Neuronal stem cell (in vitro differentiated cells): ENCODE results near the gene DUSP9.
A peak's percentile ranks its signal among the peaks of the same experiment; 100 is the strongest.

Experiments used
- DNase-seq: peaks from one replicate; pipeline ENCODE4 v3.0.0-alpha.2; 2013; ENCODE audit warnings: low spot score
- H2AFZ ChIP-seq: one replicate; pipeline ENCODE4 v1.6.1; 2013; ENCODE audit warnings: mild to moderate bottlenecking, low read length, inconsistent platforms
- H2AK5ac ChIP-seq: 2 replicates; pipeline ENCODE4 v1.6.1; 2013; ENCODE audit warnings: low read depth, mild to moderate bottlenecking, inconsistent platforms, low read length, moderate library complexity, mixed read lengths
- H2BK120ac ChIP-seq: 2 replicates; pipeline ENCODE4 v1.6.1; 2013; ENCODE audit warnings: low read depth, mild to moderate bottlenecking, inconsistent platforms, low read length, moderate library complexity, mixed read lengths
- H2BK12ac ChIP-seq: one replicate; pipeline ENCODE4 v1.6.1; 2013; ENCODE audit warnings: low read length, inconsistent platforms
- H2BK15ac ChIP-seq: 2 replicates; pipeline ENCODE4 v1.6.1; 2013; ENCODE audit warnings: mild to moderate bottlenecking, low read length, inconsistent platforms, mixed read lengths
- H2BK5ac ChIP-seq: one replicate; pipeline ENCODE4 v1.6.1; 2013; ENCODE audit warnings: inconsistent platforms, mild to moderate bottlenecking, low read length, moderate library complexity
- H3K14ac ChIP-seq: one replicate; pipeline ENCODE4 v1.6.1; 2013; ENCODE audit warnings: low read length, inconsistent platforms
- H3K18ac ChIP-seq: 2 replicates; pipeline ENCODE4 v1.6.1; 2013; ENCODE audit warnings: low read length, inconsistent platforms
- H3K23ac ChIP-seq: 2 replicates; pipeline ENCODE4 v1.6.1; 2013; ENCODE audit warnings: low read depth, mild to moderate bottlenecking, mixed read lengths, low read length, inconsistent platforms; ENCODE audit not compliant: poor library complexity
- H3K27ac ChIP-seq: replicated peaks from 3 replicates; pipeline ENCODE4 v1.5.1; 2013; ENCODE audit warnings: low read length, inconsistent platforms
- H3K27me3 ChIP-seq, 3 experiments: 2 replicates each; pipeline ENCODE4 v1.6.1; 2013; ENCODE audit warnings: low read length in 3 of 3, mild to moderate bottlenecking in 2 of 3, inconsistent platforms in 1 of 3, low read depth in 1 of 3, mixed read lengths in 1 of 3, moderate library complexity in 1 of 3; ENCODE audit not compliant: control insufficient read depth in 3 of 3, insufficient read depth in 3 of 3
- H3K36me3 ChIP-seq, 2 donors: replicated peaks in 1 of 2; 2 replicates each; pipeline ENCODE4 v1.6.1; 2013; ENCODE audit warnings: low read length in 2 of 2; ENCODE audit not compliant: control insufficient read depth in 2 of 2, insufficient read depth in 2 of 2
- H3K4ac ChIP-seq: 2 replicates; pipeline ENCODE4 v1.6.1; 2013; ENCODE audit warnings: inconsistent platforms, mild to moderate bottlenecking, low read length, moderate library complexity
- H3K4me1 ChIP-seq, 2 donors: 1 replicate in 1 of 2; 2 replicates in 1 of 2; pipeline ENCODE4 v1.6.1; 2013; ENCODE audit warnings: low read length in 2 of 2, low read depth in 1 of 2; ENCODE audit not compliant: control insufficient read depth in 2 of 2, insufficient read depth in 1 of 2
- H3K4me2 ChIP-seq: one replicate; pipeline ENCODE4 v1.6.1; 2013; ENCODE audit warnings: mild to moderate bottlenecking, low read length, inconsistent platforms; ENCODE audit not compliant: insufficient read depth, poor library complexity, severe bottlenecking
- H3K4me3 ChIP-seq, 2 donors: 2 replicates each; pipeline ENCODE4 v1.5.1; 2013; ENCODE audit warnings: low read length in 2 of 2, mild to moderate bottlenecking in 2 of 2, inconsistent platforms in 1 of 2, moderate library complexity in 1 of 2
- H3K79me1 ChIP-seq: one replicate; pipeline ENCODE4 v1.6.1; 2013; ENCODE audit warnings: low read depth, mild to moderate bottlenecking, inconsistent platforms, low read length, moderate library complexity
- H3K9ac ChIP-seq: one replicate; pipeline ENCODE4 v1.6.1; 2013; ENCODE audit warnings: mild to moderate bottlenecking, low read depth, low read length, inconsistent platforms; ENCODE audit not compliant: poor library complexity
- H3K9me3 ChIP-seq, 2 donors: replicated peaks in 1 of 2; 2 replicates each; pipeline versions ENCODE3 to v1.6.1; 2013; ENCODE audit warnings: low read length in 2 of 2, mild to moderate bottlenecking in 2 of 2, inconsistent platforms in 1 of 2, low read depth in 1 of 2, mixed read lengths in 1 of 2, moderate library complexity in 1 of 2; ENCODE audit not compliant: control insufficient read depth in 2 of 2, insufficient read depth in 1 of 2
- H4K8ac ChIP-seq: one replicate; pipeline ENCODE4 v1.6.1; 2013; ENCODE audit warnings: low read depth, mild to moderate bottlenecking, inconsistent platforms, low read length, moderate library complexity
- H4K91ac ChIP-seq: one replicate; pipeline ENCODE4 v1.6.1; 2013; ENCODE audit warnings: low read length, low read depth, mild to moderate bottlenecking, inconsistent platforms; ENCODE audit not compliant: poor library complexity
- WGBS, 2 donors: extraction: QIAGEN DNeasy Blood & Tissue Kit; methylation state at CpG; one replicate each; pipeline ENCODE4 v1.1.7; 2013; ENCODE audit warnings: missing lambda C conversion rate in 2 of 2, mixed read lengths in 1 of 2; ENCODE audit not compliant: insufficient read length in 2 of 2, insufficient replicate concordance in 1 of 2; ENCODE audit errors: extremely low coverage in 2 of 2; 5-methylcytosine and 5-hydroxymethylcytosine counted together

Gene DUSP9

GRCh38 chrX:153632595-153632946, 14.4 kb upstream of the DUSP9 start:
- H3K79me1 ChIP-seq: no peaks in the 10 kb centered on the region
- no peak for DNase-seq
- H2BK120ac ChIP-seq: no peak overlapping the region
- H3K4ac ChIP-seq: no peak overlapping the region
- H3K18ac ChIP-seq: no peak overlapping the region
- no peaks in the 10 kb centered on the region for H3K36me3 ChIP-seq
- H3K9me3 ChIP-seq: no peaks in the 10 kb centered on the region
- no peak overlapping the region for H3K23ac ChIP-seq
- no peak overlapping the region for H3K9ac ChIP-seq
- no peak overlapping the region for H2BK5ac ChIP-seq
- peaks cover 0 to 88% (median 0%) of the 10 kb centered on the region in 3 experiments for H3K27me3 ChIP-seq
- no peak overlapping the region for H4K8ac ChIP-seq
- no CpG with 5 or more reads among the region's 7 CpGs for WGBS, 2 donors
- peaks cover 0 to 2% of the 10 kb centered on the region in 2 donors for H3K4me1 ChIP-seq
- H3K27ac ChIP-seq: no peak overlapping the region
- H4K91ac ChIP-seq: no peak overlapping the region
- H3K14ac ChIP-seq: no peak overlapping the region
- no peak overlapping the region for H3K4me2 ChIP-seq
- H2AK5ac ChIP-seq: no peak overlapping the region
- H2AFZ ChIP-seq: no peak overlapping the region
- no peak overlapping the region for H2BK12ac ChIP-seq
- no peak overlapping the region for H3K4me3 ChIP-seq
- H2BK15ac ChIP-seq: no peak overlapping the region

- H3K4me2 ChIP-seq: no peak overlapping the region
These were observed 14.0 kb upstream of the DUSP9 start for GRCh38 chrX:153633048-153633447.

GRCh38 chrX:153633607-153634180, 13.3 kb upstream of the DUSP9 start:
- Histone ChIP-seq H3K9me3 (no peaks in the 10 kb centered on the region), H2AK5ac (no peak overlapping the region), H2BK5ac (no peak overlapping the region), H3K4me1 (no peaks in the 10 kb centered on the region), H3K4me3 (no peak overlapping the region), H3K36me3 (no peaks in the 10 kb centered on the region), H2AFZ (no peak overlapping the region), H2BK12ac (no peak overlapping the region), H3K27ac (no peak overlapping the region), H3K23ac (no peak overlapping the region), H3K4me2 (no peak overlapping the region), H2BK15ac (no peak overlapping the region), H3K27me3 (peaks cover 0 to 88% (median 0%) of the 10 kb centered on the region in 3 experiments), H4K8ac (no peak overlapping the region), H3K14ac (peak overlapping the region; percentile 21), H3K9ac (no peak overlapping the region), H3K18ac (no peak overlapping the region), H2BK120ac (no peak overlapping the region), H4K91ac (no peak overlapping the region), H3K79me1 (no peaks in the 10 kb centered on the region), H3K4ac (no peak overlapping the region)
- no CpG with 5 or more reads among the region's 15 CpGs for WGBS, 2 donors
- no peak for DNase-seq

More at GRCh38 chrX:153633048-153633447, 14.0 kb upstream of the DUSP9 start:
- Histone ChIP-seq H3K9me3 (no peaks in the 10 kb centered on the region), H3K18ac (no peak overlapping the region), H3K36me3 (no peaks in the 10 kb centered on the region), H4K91ac (no peak overlapping the region), H2AK5ac (no peak overlapping the region), H2BK120ac (no peak overlapping the region), H3K23ac (no peak overlapping the region), H2AFZ (no peak overlapping the region), H2BK15ac (no peak overlapping the region), H3K27ac (no peak overlapping the region), H3K27me3 (peaks cover 0 to 88% (median 0%) of the 10 kb centered on the region in 3 experiments), H3K14ac (no peak overlapping the region), H3K4me3 (no peak overlapping the region), H2BK5ac (no peak overlapping the region), H3K79me1 (no peaks in the 10 kb centered on the region), H3K4me1 (no peaks in the 10 kb centered on the region), H4K8ac (no peak overlapping the region), H3K4ac (no peak overlapping the region), H2BK12ac (no peak overlapping the region), H3K9ac (no peak overlapping the region)
- DNase-seq: no peak
- WGBS, 2 donors: no CpG with 5 or more reads among the region's 14 CpGs

GRCh38 chrX:153634236-153634635, 12.8 kb upstream of the DUSP9 start:
- H3K4me1 ChIP-seq: no peaks in the 10 kb centered on the region
- no peak overlapping the region for H3K14ac ChIP-seq
- no peak overlapping the region for H2AK5ac ChIP-seq
- peaks cover 0 to 88% (median 0%) of the 10 kb centered on the region in 3 experiments for H3K27me3 ChIP-seq
- H3K4me2 ChIP-seq: no peak overlapping the region
- no peak for DNase-seq
- H2BK15ac ChIP-seq: no peak overlapping the region
- WGBS, 2 donors: no CpG with 5 or more reads among the region's 9 CpGs
- no peak overlapping the region for H3K23ac ChIP-seq
- H4K91ac ChIP-seq: no peak overlapping the region
- no peak overlapping the region for H4K8ac ChIP-seq
- no peak overlapping the region for H2AFZ ChIP-seq
- no peaks in the 10 kb centered on the region for H3K9me3 ChIP-seq
- no peak overlapping the region for H2BK12ac ChIP-seq
- H3K18ac ChIP-seq: no peak overlapping the region
- no peaks in the 10 kb centered on the region for H3K79me1 ChIP-seq
- H3K9ac ChIP-seq: no peak overlapping the region
- H2BK120ac ChIP-seq: no peak overlapping the region
- H2BK5ac ChIP-seq: no peak overlapping the region
- no peak overlapping the region for H3K4me3 ChIP-seq
- H3K27ac ChIP-seq: no peak overlapping the region
- H3K4ac ChIP-seq: no peak overlapping the region
- H3K36me3 ChIP-seq: no peaks in the 10 kb centered on the region
